SK-N-SH (cell line): ENCODE measurements around the gene MCM10.

ENCODE experiments used
- TAF1 ChIP-seq: IDR thresholded peaks from 2 replicates; pipeline ENCODE4 v1.6.1; 2012; ENCODE audit warnings: low read depth, mild to moderate bottlenecking, low read length, moderate library complexity, borderline replicate concordance
- TF ChIP-seq, protein P1 (sequence below): fragments of 200-600 bp; sonication (generic); IDR thresholded peaks from 2 replicates; pipeline ENCODE4 v1.6.1; 2017; ENCODE audit warnings: antibody characterized with exemption, mild to moderate bottlenecking, moderate library complexity

DNA sequence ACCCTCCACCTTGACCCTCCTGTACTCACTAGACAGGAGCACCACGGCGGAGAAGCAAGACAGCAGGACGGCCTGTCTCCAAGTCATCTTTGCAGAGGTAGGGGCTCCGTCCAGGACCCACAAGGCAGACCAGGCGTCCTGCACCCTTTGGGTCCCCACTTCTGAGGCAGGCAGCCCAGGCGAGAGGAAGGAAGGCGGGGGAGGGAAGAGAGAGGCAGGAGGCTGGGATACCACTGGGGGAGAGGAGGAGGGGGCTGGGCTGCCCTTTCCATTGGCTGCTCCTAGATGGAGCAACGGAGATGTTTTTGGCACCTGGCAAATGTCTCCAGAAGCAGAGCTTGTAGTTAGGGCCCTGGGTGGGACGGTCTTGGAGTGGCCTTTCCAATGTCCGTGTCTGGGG is 72.8 kb downstream of the MCM10 start, which contains the start of gene UCMA:
- TF ChIP-seq TAF1, result no peak
- TF ChIP-seq, protein P1, sequence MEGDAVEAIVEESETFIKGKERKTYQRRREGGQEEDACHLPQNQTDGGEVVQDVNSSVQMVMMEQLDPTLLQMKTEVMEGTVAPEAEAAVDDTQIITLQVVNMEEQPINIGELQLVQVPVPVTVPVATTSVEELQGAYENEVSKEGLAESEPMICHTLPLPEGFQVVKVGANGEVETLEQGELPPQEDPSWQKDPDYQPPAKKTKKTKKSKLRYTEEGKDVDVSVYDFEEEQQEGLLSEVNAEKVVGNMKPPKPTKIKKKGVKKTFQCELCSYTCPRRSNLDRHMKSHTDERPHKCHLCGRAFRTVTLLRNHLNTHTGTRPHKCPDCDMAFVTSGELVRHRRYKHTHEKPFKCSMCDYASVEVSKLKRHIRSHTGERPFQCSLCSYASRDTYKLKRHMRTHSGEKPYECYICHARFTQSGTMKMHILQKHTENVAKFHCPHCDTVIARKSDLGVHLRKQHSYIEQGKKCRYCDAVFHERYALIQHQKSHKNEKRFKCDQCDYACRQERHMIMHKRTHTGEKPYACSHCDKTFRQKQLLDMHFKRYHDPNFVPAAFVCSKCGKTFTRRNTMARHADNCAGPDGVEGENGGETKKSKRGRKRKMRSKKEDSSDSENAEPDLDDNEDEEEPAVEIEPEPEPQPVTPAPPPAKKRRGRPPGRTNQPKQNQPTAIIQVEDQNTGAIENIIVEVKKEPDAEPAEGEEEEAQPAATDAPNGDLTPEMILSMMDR, result no peak
